A549 (cell line): ENCODE results near the gene EFCAB8.

ENCODE experiments used
- CBX8 ChIP-seq: fragments of 200-600 bp; sonication (generic); IDR thresholded peaks from 2 replicates; pipeline ENCODE4 v1.6.1; 2016
- CEBPB ChIP-seq, 2 experiments: fragments of >200 bp in 1 of 2; sonication (Bioruptor Twin) in 1 of 2; formaldehyde crosslinking in 1 of 2; IDR thresholded peaks; 2 replicates each; pipeline ENCODE4 v1.6.1; 2012 to 2016
- CTCF ChIP-seq: fragments of >200 bp; sonication (Bioruptor Twin); formaldehyde crosslinking; IDR thresholded peaks from 3 replicates; pipeline ENCODE4 v1.5.1; 2016
- EHMT2 ChIP-seq: fragments of 200-600 bp; sonication (generic); IDR thresholded peaks from 2 replicates; pipeline ENCODE4 v1.6.1; 2016; ENCODE audit warnings: antibody characterized with exemption, low read depth, mild to moderate bottlenecking, moderate library complexity
- MAX ChIP-seq: IDR thresholded peaks from 2 replicates; pipeline ENCODE4 v1.6.1; 2012
- MAZ ChIP-seq: fragments of 150-350 bp; IDR thresholded peaks from 2 replicates; pipeline ENCODE4 v1.6.1; 2014; ENCODE audit warnings: antibody characterized with exemption, low read depth, low read length, borderline replicate concordance
- MYC ChIP-seq: IDR thresholded peaks from 2 replicates; pipeline ENCODE4 v1.6.1; 2012; ENCODE audit warnings: mild to moderate bottlenecking, inconsistent platforms, low read length, improper control_type of control experiment, borderline replicate concordance
- POLR2A ChIP-seq: IDR thresholded peaks from 2 replicates; pipeline ENCODE4 v1.6.1; 2012; ENCODE audit warnings: mild to moderate bottlenecking, low read length
- RAD21 ChIP-seq, 2 experiments: fragments of >200 bp in 1 of 2; sonication (Bioruptor Twin) in 1 of 2; formaldehyde crosslinking in 1 of 2; IDR thresholded peaks in 1 of 2; conservative IDR thresholded peaks in 1 of 2; 2 replicates in 1 of 2; 3 replicates in 1 of 2; pipeline ENCODE4 v1.6.1; 2012 to 2018; ENCODE audit warnings: inconsistent platforms in 1 of 2
- RARB ChIP-seq: fragments of 250-450 bp; sonication (Bioruptor Pico); IDR thresholded peaks from 2 replicates; pipeline ENCODE4 v1.8.0; 2021; ENCODE audit warnings: mild to moderate bottlenecking, moderate library complexity
- REST ChIP-seq: fragments of 200-600 bp; sonication (generic); IDR thresholded peaks from 2 replicates; pipeline ENCODE4 v1.6.1; 2016; ENCODE audit warnings: antibody characterized with exemption, mild to moderate bottlenecking, moderate library complexity
- RFX5 ChIP-seq: fragments of 450-650 bp; IDR thresholded peaks from 2 replicates; pipeline ENCODE4 v1.7.1; 2014; ENCODE audit warnings: antibody characterized with exemption, mild to moderate bottlenecking, moderate library complexity
- ZFP36 ChIP-seq: fragments of 450-650 bp; IDR thresholded peaks from 2 replicates; pipeline ENCODE4 v1.6.1; 2014; ENCODE audit warnings: borderline replicate concordance; ENCODE audit not compliant: partially characterized antibody

- TF ChIP-seq POLR2A (no peak), CTCF (no peak), MYC (no peak), REST (no peak), CEBPB (IDR thresholded peaks at IDR 0.05) (no peak), MAX (no peak), MAZ (no peak), RARB (CRISPR knock-in tag) (no peak), ZFP36 (no peak), RFX5 (no peak), EHMT2 (no peak), RAD21 (conservative IDR thresholded peaks at IDR 0.05 in 1 of 2, IDR thresholded peaks at IDR 0.05 in 1 of 2) (no peak), CBX8 (no peak)
Observed at GRCh38 chr20:32970973-32971300, 112.2 kb downstream of the EFCAB8 start.
